Cardiac fibroblast (primary cell): ENCODE results near the gene FAM135A.

ENCODE experiments used
- DNase-seq, 2 donors: peaks; one replicate each; pipeline versions ENCODE4 v3.0.0 to v3.0.0-alpha.2; 2010; ENCODE audit warnings: low read depth in 2 of 2
- H3K4me3 ChIP-seq, 2 donors: replicated peaks in 1 of 2; 1 replicate in 1 of 2; 2 replicates in 1 of 2; pipeline ENCODE4 v1.5.1; 2011; ENCODE audit warnings: low read depth in 2 of 2, low read length in 2 of 2, mild to moderate bottlenecking in 2 of 2, moderate library complexity in 1 of 2
- CTCF ChIP-seq: IDR thresholded peaks from one replicate; pipeline ENCODE4 v1.5.1; 2011; ENCODE audit warnings: low read depth, mild to moderate bottlenecking, low read length, inconsistent platforms

FAM135A gene

GRCh38 chr6:70385901-70386300 is 27.4 kb upstream of the FAM135A start:
- TF ChIP-seq CTCF: no peak
- H3K4me3 ChIP-seq: no peak overlapping the region
- DNase-seq: peak; percentile 33 to 57

- H3K4me3 ChIP-seq: no peak overlapping the region
- DNase-seq: no peak
- no peak for TF ChIP-seq CTCF
Measured at GRCh38 chr6:70388814-70389213, 24.5 kb upstream of the FAM135A start.

- TF ChIP-seq CTCF: no peak
- no peak overlapping the region for H3K4me3 ChIP-seq
- no peak for DNase-seq
Measured at GRCh38 chr6:70389261-70389660, 24.0 kb upstream of the FAM135A start.

GRCh38 chr6:70390067-70390466 is 23.2 kb upstream of the FAM135A start:
- DNase-seq: no peak
- H3K4me3 ChIP-seq: no peak overlapping the region
- TF ChIP-seq CTCF: no peak

GRCh38 chr6:70391492-70391891 is 21.8 kb upstream of the FAM135A start:
- no peak overlapping the region for H3K4me3 ChIP-seq
- no peak for DNase-seq
- TF ChIP-seq CTCF: no peak

GRCh38 chr6:70394518-70395300 is 18.6 kb upstream of the FAM135A start:
- no peak overlapping the region for H3K4me3 ChIP-seq
- TF ChIP-seq CTCF: no peak
- no peak for DNase-seq

GRCh38 chr6:70395301-70395672 is 18.0 kb upstream of the FAM135A start:
- no peak for DNase-seq
- no peak for TF ChIP-seq CTCF
- no peak overlapping the region for H3K4me3 ChIP-seq
